ENCODE measurements around the gene ARMC5.

DNA sequence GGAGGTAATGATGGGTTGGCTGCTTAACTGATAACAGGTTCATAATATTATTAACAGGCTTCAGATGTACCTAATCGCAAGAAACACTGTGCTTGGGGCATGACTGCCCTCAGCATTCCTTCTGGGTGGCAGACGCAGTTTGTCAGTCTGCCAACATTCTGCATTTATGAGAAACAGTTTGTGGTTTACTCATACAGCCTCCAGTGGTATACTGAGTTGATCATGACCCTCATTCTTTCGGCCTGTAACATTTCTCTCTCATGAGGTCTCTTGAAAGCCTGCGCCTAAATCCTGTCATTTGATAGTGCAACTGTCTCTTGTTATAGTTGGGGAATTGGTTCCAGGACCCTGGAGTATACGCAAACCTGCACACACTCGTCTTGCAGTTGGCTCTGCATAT lies 53.8 kb downstream of the ARMC5 start:
- TF ChIP-seq, protein P1, sequence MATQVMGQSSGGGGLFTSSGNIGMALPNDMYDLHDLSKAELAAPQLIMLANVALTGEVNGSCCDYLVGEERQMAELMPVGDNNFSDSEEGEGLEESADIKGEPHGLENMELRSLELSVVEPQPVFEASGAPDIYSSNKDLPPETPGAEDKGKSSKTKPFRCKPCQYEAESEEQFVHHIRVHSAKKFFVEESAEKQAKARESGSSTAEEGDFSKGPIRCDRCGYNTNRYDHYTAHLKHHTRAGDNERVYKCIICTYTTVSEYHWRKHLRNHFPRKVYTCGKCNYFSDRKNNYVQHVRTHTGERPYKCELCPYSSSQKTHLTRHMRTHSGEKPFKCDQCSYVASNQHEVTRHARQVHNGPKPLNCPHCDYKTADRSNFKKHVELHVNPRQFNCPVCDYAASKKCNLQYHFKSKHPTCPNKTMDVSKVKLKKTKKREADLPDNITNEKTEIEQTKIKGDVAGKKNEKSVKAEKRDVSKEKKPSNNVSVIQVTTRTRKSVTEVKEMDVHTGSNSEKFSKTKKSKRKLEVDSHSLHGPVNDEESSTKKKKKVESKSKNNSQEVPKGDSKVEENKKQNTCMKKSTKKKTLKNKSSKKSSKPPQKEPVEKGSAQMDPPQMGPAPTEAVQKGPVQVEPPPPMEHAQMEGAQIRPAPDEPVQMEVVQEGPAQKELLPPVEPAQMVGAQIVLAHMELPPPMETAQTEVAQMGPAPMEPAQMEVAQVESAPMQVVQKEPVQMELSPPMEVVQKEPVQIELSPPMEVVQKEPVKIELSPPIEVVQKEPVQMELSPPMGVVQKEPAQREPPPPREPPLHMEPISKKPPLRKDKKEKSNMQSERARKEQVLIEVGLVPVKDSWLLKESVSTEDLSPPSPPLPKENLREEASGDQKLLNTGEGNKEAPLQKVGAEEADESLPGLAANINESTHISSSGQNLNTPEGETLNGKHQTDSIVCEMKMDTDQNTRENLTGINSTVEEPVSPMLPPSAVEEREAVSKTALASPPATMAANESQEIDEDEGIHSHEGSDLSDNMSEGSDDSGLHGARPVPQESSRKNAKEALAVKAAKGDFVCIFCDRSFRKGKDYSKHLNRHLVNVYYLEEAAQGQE (IDR thresholded peaks at IDR 0.05; ENCODE audit: borderline replicate concordance) = no peak
- TF ChIP-seq, protein P2, sequence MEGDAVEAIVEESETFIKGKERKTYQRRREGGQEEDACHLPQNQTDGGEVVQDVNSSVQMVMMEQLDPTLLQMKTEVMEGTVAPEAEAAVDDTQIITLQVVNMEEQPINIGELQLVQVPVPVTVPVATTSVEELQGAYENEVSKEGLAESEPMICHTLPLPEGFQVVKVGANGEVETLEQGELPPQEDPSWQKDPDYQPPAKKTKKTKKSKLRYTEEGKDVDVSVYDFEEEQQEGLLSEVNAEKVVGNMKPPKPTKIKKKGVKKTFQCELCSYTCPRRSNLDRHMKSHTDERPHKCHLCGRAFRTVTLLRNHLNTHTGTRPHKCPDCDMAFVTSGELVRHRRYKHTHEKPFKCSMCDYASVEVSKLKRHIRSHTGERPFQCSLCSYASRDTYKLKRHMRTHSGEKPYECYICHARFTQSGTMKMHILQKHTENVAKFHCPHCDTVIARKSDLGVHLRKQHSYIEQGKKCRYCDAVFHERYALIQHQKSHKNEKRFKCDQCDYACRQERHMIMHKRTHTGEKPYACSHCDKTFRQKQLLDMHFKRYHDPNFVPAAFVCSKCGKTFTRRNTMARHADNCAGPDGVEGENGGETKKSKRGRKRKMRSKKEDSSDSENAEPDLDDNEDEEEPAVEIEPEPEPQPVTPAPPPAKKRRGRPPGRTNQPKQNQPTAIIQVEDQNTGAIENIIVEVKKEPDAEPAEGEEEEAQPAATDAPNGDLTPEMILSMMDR (IDR thresholded peaks at IDR 0.05; ENCODE audit: poor library complexity, severe bottlenecking) = no peak
- no peak for TF ChIP-seq EZH2 (IDR thresholded peaks at IDR 0.05; ENCODE audit: borderline replicate concordance, insufficient read depth, low read length, poor library complexity, severe bottlenecking)
- no peak for TF ChIP-seq POLR2AphosphoS5 (IDR thresholded peaks at IDR 0.05)
- TF ChIP-seq TAF1 (IDR thresholded peaks at IDR 0.05; ENCODE audit: low read depth) = no peak
- no peak for TF ChIP-seq EP300 (conservative IDR thresholded peaks at IDR 0.05; ENCODE audit: poor library complexity, severe bottlenecking)

All from neural cell (in vitro differentiated cells).